Fibroblast of lung (primary cell): ENCODE data around the gene NUDT3. TPM values are rescaled to one million over a fixed set of nuclear protein-coding genes. Genes with fewer than 3 reads are reported as not detected.

Source experiments
- DNase-seq, 2 donors: peaks; one replicate each; pipeline versions ENCODE4 v3.0.0 to v3.0.0-alpha.2; 2010; ENCODE audit warnings: low read depth in 2 of 2
- H2AFZ ChIP-seq: 2 replicates; pipeline ENCODE4 v1.5.1; 2012; ENCODE audit warnings: low read length, control low read depth, inconsistent platforms
- H3K27ac ChIP-seq: 2 replicates; pipeline ENCODE4 v1.5.1; 2011; ENCODE audit warnings: low read length, control low read depth; ENCODE audit not compliant: insufficient read depth
- H3K27me3 ChIP-seq: 2 replicates; pipeline ENCODE4 v1.5.1; 2011; ENCODE audit warnings: mild to moderate bottlenecking, low read length; ENCODE audit not compliant: control insufficient read depth, insufficient read depth
- H3K36me3 ChIP-seq: 2 replicates; pipeline ENCODE4 v1.5.1; 2011; ENCODE audit warnings: low read length; ENCODE audit not compliant: control insufficient read depth, insufficient read depth
- H3K4me1 ChIP-seq: 2 replicates; pipeline ENCODE4 v1.5.1; 2011; ENCODE audit warnings: low read length; ENCODE audit not compliant: control insufficient read depth, insufficient read depth; ENCODE audit errors: extremely low read depth
- H3K4me2 ChIP-seq: 2 replicates; pipeline ENCODE4 v1.5.1; 2011; ENCODE audit warnings: low read length, control low read depth; ENCODE audit not compliant: insufficient read depth; ENCODE audit errors: extremely low read depth
- H3K4me3 ChIP-seq, 4 experiments: fragments of 200-600 bp in 1 of 4; sonication (generic) in 1 of 4; replicated peaks in 1 of 4; 2 replicates each; pipeline ENCODE4 v1.5.1; 2011 to 2016; ENCODE audit warnings: low read length in 4 of 4, low read depth in 3 of 4, mild to moderate bottlenecking in 3 of 4, control low read depth in 2 of 4, inconsistent platforms in 1 of 4, mixed read lengths in 1 of 4; ENCODE audit not compliant: insufficient read depth in 1 of 4; ENCODE audit errors: control extremely low read depth in 1 of 4
- H3K79me2 ChIP-seq: 2 replicates; pipeline ENCODE4 v1.5.1; 2012; ENCODE audit warnings: mild to moderate bottlenecking, low read length, inconsistent platforms; ENCODE audit not compliant: control insufficient read depth, insufficient read depth
- H3K9ac ChIP-seq: 2 replicates; pipeline ENCODE4 v1.5.1; 2011; ENCODE audit warnings: mild to moderate bottlenecking, low read length, control low read depth; ENCODE audit not compliant: insufficient read depth
- H3K9me3 ChIP-seq: 2 replicates; pipeline ENCODE4 v1.5.1; 2012; ENCODE audit warnings: low read depth, low read length; ENCODE audit not compliant: control insufficient read depth, insufficient read depth
- H4K20me1 ChIP-seq: 2 replicates; pipeline ENCODE4 v1.5.1; 2011; ENCODE audit warnings: low read length; ENCODE audit not compliant: control insufficient read depth, insufficient read depth; ENCODE audit errors: extremely low read depth
- EZH2 ChIP-seq: IDR thresholded peaks from 2 replicates; pipeline ENCODE4 v1.5.1; 2012; ENCODE audit warnings: low read length, control low read depth, mild to moderate bottlenecking; ENCODE audit errors: missing control alignments
- polyA plus RNA-seq, 2 donors: library from polyadenylated mRNA; depleted of rRNA in 1 of 2; stranded (reverse) in 1 of 2; unstranded in 1 of 2; fragments of >200 nt; gene quantifications; 2 replicates each; pipeline ENCODE4 v1.2.1, GENCODE V29; 2011 to 2012; ENCODE audit warnings: missing spikeins in 1 of 2
- total RNA-seq: library from RNA; depleted of rRNA; stranded (reverse); fragments of >200 nt; gene quantifications from 2 replicates; pipeline ENCODE4 v1.2.1, GENCODE V29; 2014
- TF ChIP-seq, protein P1 (sequence below), 2 donors: IDR thresholded peaks in 1 of 2; conservative IDR thresholded peaks in 1 of 2; 1 replicate in 1 of 2; 2 replicates in 1 of 2; pipeline ENCODE4 v1.5.1; 2011 to 2012; ENCODE audit warnings: low read length in 2 of 2, control low read depth in 1 of 2, inconsistent platforms in 1 of 2, low read depth in 1 of 2, mild to moderate bottlenecking in 1 of 2

Gene NUDT3
- total and polyA plus RNA-seq, 2 donors (not counting 1 experiment from before 2014, with no cell fraction given), result 16.0 to 27.4 TPM

DNA sequence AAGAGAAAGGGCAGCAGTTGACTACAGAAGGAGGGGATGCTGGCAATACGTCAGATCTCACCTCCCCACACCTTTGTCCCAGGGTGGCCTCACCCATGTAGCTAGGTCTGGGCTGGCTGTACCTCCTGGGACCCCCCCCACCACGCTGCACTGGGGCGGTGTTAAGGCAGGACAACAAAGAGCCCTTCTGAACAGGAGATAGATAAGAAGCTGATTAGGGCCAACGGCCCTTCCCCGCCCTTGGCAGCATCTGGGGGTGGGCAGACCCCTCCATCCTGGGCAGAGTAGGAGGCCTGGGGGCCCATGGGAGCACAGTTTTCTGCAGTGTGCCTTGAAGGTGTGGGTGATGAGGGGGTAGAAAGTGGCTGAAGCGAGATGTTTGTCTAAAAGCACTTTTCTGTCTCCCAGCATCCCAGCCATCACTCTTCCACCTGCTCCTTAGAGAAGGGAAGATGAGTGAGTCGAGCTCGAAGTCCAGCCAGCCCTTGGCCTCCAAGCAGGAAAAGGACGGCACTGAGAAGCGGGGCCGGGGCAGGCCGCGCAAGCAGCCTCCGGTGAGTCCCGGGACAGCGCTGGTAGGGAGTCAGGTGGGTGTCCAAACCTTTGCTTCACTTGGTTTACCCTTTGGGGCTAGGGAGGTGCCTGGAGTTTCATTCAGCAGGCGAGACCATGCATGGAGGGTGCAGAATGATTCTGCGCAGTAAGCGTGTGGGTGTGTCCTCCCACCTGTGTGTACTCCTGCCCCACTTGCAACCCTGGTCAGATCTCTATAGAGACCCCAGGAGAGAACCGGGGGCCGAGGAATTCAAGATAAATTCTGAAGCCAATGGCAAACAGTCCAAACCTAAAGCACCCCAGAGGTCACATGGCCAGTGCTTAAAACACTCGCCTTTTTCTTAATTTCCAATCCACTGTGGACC, 151.9 kb downstream of the NUDT3 start:
- Histone ChIP-seq H3K79me2 (peaks cover 41% of the 10 kb centered on the region), H3K9ac (no peak overlapping the region), H4K20me1 (no peaks in the 10 kb centered on the region), H3K36me3 (peaks cover 8% of the 10 kb centered on the region), H3K4me2 (peak overlapping the region; percentile 23), H3K27me3 (no peaks in the 10 kb centered on the region), H3K4me3 (peak overlapping the region in 1 of 4 experiments; percentile 79), H3K9me3 (no peaks in the 10 kb centered on the region), H3K27ac (no peak overlapping the region), H3K4me1 (peaks cover 33% of the 10 kb centered on the region), H2AFZ (no peak overlapping the region)
- no peak for DNase-seq
- TF ChIP-seq, protein P1, sequence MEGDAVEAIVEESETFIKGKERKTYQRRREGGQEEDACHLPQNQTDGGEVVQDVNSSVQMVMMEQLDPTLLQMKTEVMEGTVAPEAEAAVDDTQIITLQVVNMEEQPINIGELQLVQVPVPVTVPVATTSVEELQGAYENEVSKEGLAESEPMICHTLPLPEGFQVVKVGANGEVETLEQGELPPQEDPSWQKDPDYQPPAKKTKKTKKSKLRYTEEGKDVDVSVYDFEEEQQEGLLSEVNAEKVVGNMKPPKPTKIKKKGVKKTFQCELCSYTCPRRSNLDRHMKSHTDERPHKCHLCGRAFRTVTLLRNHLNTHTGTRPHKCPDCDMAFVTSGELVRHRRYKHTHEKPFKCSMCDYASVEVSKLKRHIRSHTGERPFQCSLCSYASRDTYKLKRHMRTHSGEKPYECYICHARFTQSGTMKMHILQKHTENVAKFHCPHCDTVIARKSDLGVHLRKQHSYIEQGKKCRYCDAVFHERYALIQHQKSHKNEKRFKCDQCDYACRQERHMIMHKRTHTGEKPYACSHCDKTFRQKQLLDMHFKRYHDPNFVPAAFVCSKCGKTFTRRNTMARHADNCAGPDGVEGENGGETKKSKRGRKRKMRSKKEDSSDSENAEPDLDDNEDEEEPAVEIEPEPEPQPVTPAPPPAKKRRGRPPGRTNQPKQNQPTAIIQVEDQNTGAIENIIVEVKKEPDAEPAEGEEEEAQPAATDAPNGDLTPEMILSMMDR (conservative IDR thresholded peaks at IDR 0.05 in 1 of 2, IDR thresholded peaks at IDR 0.05 in 1 of 2; ENCODE audit: low read depth in 1 of 2, low read length in 2 of 2), result no peak
- no peak for TF ChIP-seq EZH2

DNA sequence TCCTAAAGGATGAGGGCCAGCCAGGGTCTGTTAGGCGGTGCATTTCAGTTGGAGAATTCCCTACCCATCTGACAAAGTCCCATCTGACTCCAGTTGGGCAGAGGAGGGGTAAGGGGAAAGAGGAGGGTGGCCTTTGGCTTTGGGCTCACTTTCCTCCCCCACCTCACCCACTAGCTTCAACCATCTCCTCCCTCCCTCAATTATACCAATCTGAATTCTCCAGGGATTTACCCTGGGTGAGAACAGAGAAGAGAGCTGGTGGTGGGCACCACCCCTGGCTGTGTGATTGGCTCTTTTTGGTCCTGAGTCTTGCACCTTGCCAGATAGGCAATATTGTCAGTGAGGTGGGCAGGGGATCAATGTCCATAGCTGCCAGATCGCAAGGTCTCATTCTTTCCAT, 152.6 kb downstream of the NUDT3 start:
- peaks cover 41% of the 10 kb centered on the region for H3K79me2 ChIP-seq
- no peak for DNase-seq
- peaks cover 8% of the 10 kb centered on the region for H3K36me3 ChIP-seq
- H3K4me1 ChIP-seq, result peaks cover 33% of the 10 kb centered on the region
- no peaks in the 10 kb centered on the region for H3K9me3 ChIP-seq
- no peak overlapping the region for H3K27ac ChIP-seq
- TF ChIP-seq EZH2, result no peak
- TF ChIP-seq, protein P1 (conservative IDR thresholded peaks at IDR 0.05 in 1 of 2, IDR thresholded peaks at IDR 0.05 in 1 of 2; ENCODE audit: low read depth in 1 of 2, low read length in 2 of 2), result no peak
- H3K27me3 ChIP-seq, result no peaks in the 10 kb centered on the region
- H4K20me1 ChIP-seq, result no peaks in the 10 kb centered on the region
- H3K9ac ChIP-seq, result no peak overlapping the region
- peak overlapping the region; percentile 48 for H3K4me2 ChIP-seq
- H2AFZ ChIP-seq, result no peak overlapping the region
- peak overlapping the region in 2 of 4 experiments; percentile 2 to 79 for H3K4me3 ChIP-seq

DNA sequence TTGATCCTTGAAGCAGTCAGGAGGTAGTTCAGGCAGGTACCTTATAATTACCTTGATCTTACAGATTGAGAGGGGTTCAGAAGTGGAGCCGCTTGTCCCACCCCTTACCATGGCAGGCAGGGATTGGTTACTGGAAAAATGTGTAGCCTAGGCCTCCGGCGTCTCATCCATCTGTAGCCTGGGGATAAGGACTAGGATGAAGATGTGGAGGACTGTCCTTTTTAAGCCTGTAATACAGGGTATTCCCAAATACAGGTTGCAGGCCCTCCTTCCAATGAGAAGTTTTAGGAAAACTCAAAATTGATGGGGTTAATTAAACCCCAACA, 153.0 kb downstream of the NUDT3 start:
- Histone ChIP-seq H3K9ac (no peak overlapping the region), H4K20me1 (no peaks in the 10 kb centered on the region), H3K79me2 (peaks cover 41% of the 10 kb centered on the region), H3K4me2 (peak overlapping the region; percentile 59), H3K4me3 (peak overlapping the region in 3 of 4 experiments; percentile 8 to 82 (median 79)), H3K27ac (no peak overlapping the region), H3K27me3 (no peaks in the 10 kb centered on the region), H3K9me3 (no peaks in the 10 kb centered on the region), H3K4me1 (peaks cover 33% of the 10 kb centered on the region), H3K36me3 (peaks cover 8% of the 10 kb centered on the region), H2AFZ (no peak overlapping the region)
- no peak for DNase-seq
- TF ChIP-seq, protein P1 (conservative IDR thresholded peaks at IDR 0.05 in 1 of 2, IDR thresholded peaks at IDR 0.05 in 1 of 2; ENCODE audit: low read depth in 1 of 2, low read length in 2 of 2), result no peak
- TF ChIP-seq EZH2, result no peak
